Peyer's patch (tissue), 4 donors: ENCODE data around the gene HNRNPA1.

ENCODE experiments used
- POLR2A ChIP-seq, 2 donors: fragments of 450-650 bp; IDR thresholded peaks; one replicate each; pipeline ENCODE4 v1.5.1; 2017; ENCODE audit warnings: antibody characterized with exemption in 2 of 2, mild to moderate bottlenecking in 2 of 2, moderate library complexity in 2 of 2
- TF ChIP-seq, protein P1 (sequence below), 6 experiments: fragments of 450-650 bp in 4 of 6; fragments of 200-600 bp in 2 of 6; sonication (generic) in 1 of 6; IDR thresholded peaks; one replicate each; pipeline ENCODE4 v1.5.1; 2017 to 2019; ENCODE audit warnings: antibody characterized with exemption in 6 of 6, mild to moderate bottlenecking in 3 of 6, moderate library complexity in 1 of 6

DNA sequence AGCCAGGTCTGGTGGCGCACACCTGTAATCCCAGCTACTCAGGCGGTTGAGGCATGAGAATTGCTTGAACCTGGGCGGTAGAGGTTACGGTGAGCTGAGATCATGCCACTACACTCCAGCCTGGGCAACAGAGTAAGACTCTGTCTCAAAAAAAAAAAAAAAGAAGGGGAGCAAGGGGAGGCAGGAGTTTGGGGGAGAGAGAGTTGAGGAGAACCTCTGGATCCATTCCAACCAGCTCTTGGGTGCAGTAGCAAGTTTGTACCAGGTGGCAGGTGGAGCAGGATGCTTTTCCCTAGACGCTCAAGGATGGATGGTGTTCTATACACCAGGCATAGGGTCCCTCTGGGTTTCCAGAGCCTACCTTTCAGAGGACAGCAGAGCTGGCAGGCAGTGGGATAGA is 18.4 kb downstream of the HNRNPA1 start:
- TF ChIP-seq, protein P1, sequence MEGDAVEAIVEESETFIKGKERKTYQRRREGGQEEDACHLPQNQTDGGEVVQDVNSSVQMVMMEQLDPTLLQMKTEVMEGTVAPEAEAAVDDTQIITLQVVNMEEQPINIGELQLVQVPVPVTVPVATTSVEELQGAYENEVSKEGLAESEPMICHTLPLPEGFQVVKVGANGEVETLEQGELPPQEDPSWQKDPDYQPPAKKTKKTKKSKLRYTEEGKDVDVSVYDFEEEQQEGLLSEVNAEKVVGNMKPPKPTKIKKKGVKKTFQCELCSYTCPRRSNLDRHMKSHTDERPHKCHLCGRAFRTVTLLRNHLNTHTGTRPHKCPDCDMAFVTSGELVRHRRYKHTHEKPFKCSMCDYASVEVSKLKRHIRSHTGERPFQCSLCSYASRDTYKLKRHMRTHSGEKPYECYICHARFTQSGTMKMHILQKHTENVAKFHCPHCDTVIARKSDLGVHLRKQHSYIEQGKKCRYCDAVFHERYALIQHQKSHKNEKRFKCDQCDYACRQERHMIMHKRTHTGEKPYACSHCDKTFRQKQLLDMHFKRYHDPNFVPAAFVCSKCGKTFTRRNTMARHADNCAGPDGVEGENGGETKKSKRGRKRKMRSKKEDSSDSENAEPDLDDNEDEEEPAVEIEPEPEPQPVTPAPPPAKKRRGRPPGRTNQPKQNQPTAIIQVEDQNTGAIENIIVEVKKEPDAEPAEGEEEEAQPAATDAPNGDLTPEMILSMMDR (IDR thresholded peaks at IDR 0.05): no peak
- no peak for TF ChIP-seq POLR2A (IDR thresholded peaks at IDR 0.05)
